ENCODE measurements around the gene LGALSL. TPM values are rescaled to one million over a fixed set of nuclear protein-coding genes. Genes with fewer than 3 reads are reported as not detected.

The LGALSL gene
- polyA plus RNA-seq, 2 of the 4 experiments (the other 2 are of a cell fraction): 11.0 to 14.1 TPM

DNA sequence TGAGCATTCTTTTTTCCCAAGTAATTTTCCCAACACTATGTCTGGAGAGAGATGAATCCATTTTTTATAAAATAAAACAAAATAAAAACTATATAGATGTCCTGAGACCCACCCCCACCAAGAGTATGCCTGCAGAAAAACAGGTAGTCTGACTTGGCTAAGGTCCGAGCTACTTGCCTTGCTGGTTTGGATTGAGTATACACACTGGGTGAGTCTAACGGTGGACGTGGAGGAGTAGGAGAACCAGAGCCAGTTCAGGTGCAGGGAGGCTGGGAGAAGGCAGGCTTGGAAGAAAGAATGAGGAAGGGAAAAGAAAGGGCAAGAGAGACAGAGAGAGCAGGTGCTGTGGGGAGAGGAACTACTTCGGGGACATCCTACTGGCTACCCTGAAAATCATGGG, 48.9 kb downstream of the LGALSL start (continued):
- TF ChIP-seq, protein P1, sequence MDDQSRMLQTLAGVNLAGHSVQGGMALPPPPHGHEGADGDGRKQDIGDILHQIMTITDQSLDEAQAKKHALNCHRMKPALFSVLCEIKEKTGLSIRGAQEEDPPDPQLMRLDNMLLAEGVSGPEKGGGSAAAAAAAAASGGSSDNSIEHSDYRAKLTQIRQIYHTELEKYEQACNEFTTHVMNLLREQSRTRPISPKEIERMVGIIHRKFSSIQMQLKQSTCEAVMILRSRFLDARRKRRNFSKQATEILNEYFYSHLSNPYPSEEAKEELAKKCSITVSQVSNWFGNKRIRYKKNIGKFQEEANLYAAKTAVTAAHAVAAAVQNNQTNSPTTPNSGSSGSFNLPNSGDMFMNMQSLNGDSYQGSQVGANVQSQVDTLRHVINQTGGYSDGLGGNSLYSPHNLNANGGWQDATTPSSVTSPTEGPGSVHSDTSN (IDR thresholded peaks at IDR 0.05): no peak
- TF ChIP-seq, protein P2, sequence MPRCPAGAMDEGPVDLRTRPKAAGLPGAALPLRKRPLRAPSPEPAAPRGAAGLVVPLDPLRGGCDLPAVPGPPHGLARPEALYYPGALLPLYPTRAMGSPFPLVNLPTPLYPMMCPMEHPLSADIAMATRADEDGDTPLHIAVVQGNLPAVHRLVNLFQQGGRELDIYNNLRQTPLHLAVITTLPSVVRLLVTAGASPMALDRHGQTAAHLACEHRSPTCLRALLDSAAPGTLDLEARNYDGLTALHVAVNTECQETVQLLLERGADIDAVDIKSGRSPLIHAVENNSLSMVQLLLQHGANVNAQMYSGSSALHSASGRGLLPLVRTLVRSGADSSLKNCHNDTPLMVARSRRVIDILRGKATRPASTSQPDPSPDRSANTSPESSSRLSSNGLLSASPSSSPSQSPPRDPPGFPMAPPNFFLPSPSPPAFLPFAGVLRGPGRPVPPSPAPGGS (IDR thresholded peaks at IDR 0.05): no peak
- TF ChIP-seq JUNB (IDR thresholded peaks at IDR 0.05): no peak

DNA sequence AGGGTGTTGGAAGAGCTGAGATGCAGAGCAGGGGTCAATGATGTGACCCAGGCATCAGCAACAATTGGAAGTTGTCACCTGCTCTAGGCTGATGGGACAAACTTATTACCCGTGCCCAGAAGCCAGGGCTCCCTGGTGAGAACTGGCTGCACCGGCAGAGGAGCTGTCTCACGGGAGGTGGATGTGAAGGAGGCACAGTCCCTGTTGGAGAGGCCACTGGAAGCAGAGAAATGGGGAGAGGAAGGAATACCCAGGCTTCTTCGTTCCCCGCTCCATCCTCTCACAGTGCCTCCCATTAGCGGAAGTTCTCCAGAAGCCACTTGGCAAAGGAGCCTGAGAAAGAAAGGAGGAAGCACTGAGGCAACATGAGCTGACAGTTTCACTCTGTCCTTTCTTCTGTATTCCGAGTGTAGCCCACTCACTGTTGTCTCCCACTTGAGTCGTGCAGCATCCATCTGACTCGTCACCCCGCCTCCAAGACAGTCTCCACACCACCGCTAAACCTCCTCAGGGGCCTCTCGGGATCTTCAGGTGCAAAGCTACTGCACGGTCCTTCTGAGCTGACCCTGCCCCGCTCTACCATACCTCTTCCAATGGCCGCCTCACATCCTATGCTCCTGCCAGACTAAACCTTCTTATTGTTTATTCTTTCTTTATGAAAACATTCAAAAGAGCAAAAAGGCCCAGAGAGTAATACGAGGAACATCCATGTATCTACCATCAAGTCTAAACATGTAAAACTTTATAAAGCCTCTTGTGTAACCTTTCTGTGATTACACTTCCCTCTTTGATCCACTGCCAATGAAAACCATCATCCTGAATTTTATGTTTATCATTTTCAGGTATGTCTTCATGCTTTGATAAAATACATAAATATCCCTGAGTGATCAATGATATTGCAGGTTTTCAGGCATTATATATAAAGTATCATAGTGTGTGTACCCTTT, 51.1 kb downstream of the LGALSL start:
- ATAC-seq: no peak
- H3K4me3 ChIP-seq: no peak overlapping the region
- TF ChIP-seq, protein P3, sequence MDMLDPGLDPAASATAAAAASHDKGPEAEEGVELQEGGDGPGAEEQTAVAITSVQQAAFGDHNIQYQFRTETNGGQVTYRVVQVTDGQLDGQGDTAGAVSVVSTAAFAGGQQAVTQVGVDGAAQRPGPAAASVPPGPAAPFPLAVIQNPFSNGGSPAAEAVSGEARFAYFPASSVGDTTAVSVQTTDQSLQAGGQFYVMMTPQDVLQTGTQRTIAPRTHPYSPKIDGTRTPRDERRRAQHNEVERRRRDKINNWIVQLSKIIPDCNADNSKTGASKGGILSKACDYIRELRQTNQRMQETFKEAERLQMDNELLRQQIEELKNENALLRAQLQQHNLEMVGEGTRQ (IDR thresholded peaks at IDR 0.05): no peak
- TF ChIP-seq, protein P4, sequence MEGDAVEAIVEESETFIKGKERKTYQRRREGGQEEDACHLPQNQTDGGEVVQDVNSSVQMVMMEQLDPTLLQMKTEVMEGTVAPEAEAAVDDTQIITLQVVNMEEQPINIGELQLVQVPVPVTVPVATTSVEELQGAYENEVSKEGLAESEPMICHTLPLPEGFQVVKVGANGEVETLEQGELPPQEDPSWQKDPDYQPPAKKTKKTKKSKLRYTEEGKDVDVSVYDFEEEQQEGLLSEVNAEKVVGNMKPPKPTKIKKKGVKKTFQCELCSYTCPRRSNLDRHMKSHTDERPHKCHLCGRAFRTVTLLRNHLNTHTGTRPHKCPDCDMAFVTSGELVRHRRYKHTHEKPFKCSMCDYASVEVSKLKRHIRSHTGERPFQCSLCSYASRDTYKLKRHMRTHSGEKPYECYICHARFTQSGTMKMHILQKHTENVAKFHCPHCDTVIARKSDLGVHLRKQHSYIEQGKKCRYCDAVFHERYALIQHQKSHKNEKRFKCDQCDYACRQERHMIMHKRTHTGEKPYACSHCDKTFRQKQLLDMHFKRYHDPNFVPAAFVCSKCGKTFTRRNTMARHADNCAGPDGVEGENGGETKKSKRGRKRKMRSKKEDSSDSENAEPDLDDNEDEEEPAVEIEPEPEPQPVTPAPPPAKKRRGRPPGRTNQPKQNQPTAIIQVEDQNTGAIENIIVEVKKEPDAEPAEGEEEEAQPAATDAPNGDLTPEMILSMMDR (IDR thresholded peaks at IDR 0.05): no peak
- TF ChIP-seq EHMT2 (IDR thresholded peaks at IDR 0.05; ENCODE audit: low read depth): no peak
- TF ChIP-seq KDM1A (IDR thresholded peaks at IDR 0.05; ENCODE audit: low read depth): no peak
- TF ChIP-seq CBX2 (IDR thresholded peaks at IDR 0.05; ENCODE audit: borderline replicate concordance, low read depth): no peak
- TF ChIP-seq EP300 (IDR thresholded peaks at IDR 0.05): no peak
- TF ChIP-seq MAFK (IDR thresholded peaks at IDR 0.05; ENCODE audit: partially characterized antibody): no peak
- no peak for TF ChIP-seq MYC (IDR thresholded peaks at IDR 0.05; ENCODE audit: borderline replicate concordance, low read length)
- TF ChIP-seq MAZ (IDR thresholded peaks at IDR 0.05; ENCODE audit: borderline replicate concordance, low read depth, low read length): no peak
- TF ChIP-seq, protein P5, sequence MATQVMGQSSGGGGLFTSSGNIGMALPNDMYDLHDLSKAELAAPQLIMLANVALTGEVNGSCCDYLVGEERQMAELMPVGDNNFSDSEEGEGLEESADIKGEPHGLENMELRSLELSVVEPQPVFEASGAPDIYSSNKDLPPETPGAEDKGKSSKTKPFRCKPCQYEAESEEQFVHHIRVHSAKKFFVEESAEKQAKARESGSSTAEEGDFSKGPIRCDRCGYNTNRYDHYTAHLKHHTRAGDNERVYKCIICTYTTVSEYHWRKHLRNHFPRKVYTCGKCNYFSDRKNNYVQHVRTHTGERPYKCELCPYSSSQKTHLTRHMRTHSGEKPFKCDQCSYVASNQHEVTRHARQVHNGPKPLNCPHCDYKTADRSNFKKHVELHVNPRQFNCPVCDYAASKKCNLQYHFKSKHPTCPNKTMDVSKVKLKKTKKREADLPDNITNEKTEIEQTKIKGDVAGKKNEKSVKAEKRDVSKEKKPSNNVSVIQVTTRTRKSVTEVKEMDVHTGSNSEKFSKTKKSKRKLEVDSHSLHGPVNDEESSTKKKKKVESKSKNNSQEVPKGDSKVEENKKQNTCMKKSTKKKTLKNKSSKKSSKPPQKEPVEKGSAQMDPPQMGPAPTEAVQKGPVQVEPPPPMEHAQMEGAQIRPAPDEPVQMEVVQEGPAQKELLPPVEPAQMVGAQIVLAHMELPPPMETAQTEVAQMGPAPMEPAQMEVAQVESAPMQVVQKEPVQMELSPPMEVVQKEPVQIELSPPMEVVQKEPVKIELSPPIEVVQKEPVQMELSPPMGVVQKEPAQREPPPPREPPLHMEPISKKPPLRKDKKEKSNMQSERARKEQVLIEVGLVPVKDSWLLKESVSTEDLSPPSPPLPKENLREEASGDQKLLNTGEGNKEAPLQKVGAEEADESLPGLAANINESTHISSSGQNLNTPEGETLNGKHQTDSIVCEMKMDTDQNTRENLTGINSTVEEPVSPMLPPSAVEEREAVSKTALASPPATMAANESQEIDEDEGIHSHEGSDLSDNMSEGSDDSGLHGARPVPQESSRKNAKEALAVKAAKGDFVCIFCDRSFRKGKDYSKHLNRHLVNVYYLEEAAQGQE (IDR thresholded peaks at IDR 0.05): no peak
- TF ChIP-seq, protein P2 (IDR thresholded peaks at IDR 0.05): no peak
- no peak for TF ChIP-seq RCOR1 (IDR thresholded peaks at IDR 0.05; ENCODE audit: low read depth, low read length)
- no peak for TF ChIP-seq ZNF302 (CRISPR knock-in tag; IDR thresholded peaks at IDR 0.05)
- no peak for DNase-seq (ENCODE audit: low read depth in 1 of 2, low spot score in 1 of 2)
- WGBS (ENCODE audit: missing lambda C conversion rate): 62% methylated on average over 16 of the region's 16 CpGs
- ChIA-PET CTCF (interaction anchor here (0.7 to 10.1 kb wide), 7 partner anchors 9 to 384 kb away, joined by 3 to 112 read pairs (median 4); partner anchors contain the start of gene AFTPH), POLR2A (interaction anchor here (0.6 kb wide), 1 partner anchor 87 kb away, joined by 3 read pairs; no protein-coding TSS in a partner anchor)
- H3K4me1 ChIP-seq: no peaks in the 10 kb centered on the region
- no peak overlapping the region for H3K4me2 ChIP-seq
- H3K27ac ChIP-seq: no peak overlapping the region
- H3K9me3 ChIP-seq: no peaks in the 10 kb centered on the region
- FAIRE-seq: no peak

Measured in A549 (cell line).